GM19372 (cell line): ENCODE results near the gene CRELD2.

Experiments
- ATAC-seq: cut with Tn5 transposase; IDR thresholded peaks from one replicate; pipeline ENCODE4 v1.9.1; 2021; ENCODE audit warnings: mild to moderate bottlenecking, low read depth, moderate library complexity; ENCODE audit not compliant: unreplicated experiment

Gene CRELD2

DNA sequence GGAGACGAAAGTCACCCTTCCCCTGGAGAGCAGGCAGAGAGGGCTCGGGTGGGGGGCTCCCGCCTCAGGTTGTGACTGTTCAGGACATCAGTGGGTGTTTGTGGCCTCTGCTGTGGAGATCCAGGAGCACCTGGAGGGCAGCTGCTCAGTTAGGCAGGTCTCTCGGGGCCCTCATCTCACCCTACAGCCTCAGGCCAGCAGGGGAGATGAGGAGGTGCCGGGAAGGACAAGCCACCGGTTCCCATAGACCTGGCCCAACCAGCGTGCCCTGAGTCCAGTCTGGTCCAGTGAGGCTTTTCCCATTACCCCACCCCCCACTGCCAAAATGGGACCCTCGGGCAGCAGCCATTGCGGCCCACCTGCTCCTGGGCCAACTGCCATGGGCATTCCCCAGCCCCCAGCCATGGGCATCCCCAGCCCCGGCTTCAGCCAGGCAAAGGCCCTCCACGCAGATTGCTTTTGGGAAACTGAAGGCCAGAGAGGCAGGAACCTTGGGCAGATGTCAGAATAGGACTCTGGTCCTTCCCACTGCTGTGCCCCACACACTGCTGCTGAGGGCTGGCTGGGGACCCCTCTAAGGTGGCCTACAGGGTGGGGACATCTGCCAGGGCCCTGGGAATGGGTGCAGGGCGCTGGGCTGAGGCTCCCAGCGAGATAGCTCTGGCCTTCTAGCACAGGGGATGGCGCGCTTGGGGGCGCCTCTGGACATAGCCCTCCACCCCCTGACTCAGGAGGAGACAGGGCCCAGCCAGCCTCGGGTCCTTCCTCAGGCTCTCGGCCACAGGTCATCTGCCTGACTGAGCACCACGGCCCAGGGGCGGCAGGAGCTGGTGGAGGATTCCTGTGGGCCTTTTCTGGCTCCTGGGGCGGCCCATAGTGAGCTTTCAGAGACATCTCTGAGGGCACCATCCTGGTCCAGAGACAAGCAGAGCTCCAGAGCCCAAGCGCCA is 46.9 kb downstream of the CRELD2 start:
- no peak for ATAC-seq

DNA sequence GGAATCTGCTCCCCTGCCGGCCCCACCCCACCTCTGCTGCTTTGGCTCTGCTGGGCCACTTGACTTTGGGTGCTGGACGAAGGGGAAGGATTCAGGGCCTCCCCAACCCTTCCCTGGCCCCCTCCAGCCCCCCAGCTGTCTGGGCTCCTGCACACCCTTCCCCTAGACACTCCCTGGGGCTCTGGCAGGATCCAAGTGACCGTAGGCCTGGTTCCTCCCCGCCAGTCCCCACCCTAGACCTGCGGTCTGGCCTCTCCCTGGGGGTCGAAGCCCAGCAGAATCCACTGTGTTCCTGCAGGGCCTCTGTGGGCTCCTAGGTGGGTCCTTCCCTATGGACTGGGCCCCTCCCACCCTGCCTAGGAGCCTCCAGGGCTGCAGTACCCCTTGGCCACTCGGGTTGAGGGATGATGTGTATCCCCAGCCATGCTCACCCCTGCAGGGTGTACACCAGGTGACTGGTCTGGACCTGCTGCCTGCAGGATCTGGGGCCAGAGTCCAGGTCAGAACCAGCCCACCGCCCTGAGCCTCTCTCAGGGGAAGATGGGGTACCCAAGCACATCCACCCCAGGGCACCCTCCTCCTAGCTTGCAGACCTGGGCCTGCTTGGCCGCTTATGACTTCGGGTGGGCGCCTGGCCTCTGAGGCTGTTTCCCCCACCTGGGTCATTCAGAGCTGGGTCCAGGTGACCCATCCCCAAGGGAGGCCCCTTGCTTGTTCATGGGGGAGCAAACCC is 47.8 kb downstream of the CRELD2 start:
- no peak for ATAC-seq

DNA sequence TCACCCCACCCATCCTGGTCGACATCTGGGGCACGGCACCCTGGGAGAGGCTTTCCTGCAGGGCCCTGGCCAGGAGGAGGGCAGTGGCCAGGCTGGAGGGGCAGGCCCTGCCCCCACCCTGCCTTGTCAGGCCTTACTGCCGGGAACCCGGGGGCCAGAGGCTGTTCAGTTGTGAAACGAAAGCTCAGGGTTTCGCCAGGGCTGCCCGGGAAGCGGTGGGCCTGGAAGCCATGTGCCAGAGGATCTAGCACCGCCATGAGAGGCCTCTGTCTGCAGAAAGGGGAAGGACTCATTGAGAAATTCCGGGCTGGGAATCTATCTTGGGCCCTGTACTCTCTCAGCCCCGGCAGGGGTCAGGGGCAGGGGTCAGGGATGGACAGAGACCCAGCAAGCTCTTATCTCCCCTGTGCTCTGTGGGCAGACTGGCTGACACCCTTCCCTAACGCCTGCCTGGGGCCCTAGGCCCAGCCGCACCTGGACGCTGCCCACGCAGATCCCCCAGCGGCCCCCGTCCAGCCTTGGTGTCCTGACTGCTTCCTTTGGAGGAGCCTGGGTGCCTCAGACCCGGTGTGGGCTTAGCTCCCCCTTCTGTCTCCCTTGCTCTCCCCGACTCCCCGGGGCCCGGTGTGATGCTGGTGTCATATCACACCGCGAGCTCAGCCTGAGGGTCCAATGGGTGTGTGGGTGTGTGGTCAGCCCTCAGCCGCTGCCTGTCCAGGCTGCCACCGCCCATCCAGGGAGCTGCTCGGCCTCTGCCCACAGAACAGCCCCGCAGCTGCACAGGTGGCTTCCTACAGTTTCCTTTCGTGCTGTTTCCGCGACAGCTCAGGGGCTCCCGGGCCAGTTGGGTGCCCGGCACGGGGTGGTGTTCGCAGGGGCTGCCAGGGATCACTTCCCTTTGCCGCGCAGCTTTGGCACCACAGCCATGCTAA is 48.6 kb downstream of the CRELD2 start:
- ATAC-seq = no peak

DNA sequence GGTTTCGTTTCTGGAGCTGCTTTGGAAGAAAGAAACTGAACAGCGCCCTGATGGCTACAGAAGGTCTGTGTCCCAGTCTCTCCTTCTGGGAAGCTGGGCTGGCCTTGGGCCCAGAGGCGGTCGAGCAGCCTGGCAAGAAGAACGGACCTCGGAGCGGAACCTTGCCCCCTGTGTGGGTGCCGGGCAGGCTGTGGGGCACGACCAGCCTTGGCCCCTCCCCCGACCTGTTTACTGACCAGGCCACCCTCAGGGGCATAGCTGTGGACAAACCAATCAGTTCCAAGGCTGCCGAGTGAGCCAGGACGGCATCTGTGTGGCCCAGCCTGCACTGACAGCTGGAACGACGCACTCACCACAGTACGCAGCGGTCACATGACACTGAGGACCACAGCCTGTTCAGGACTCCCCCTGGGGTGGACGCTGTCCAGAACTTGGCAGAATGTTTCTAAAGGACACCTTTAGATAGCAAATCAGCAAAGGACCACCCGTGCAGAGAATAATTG is 49.3 kb downstream of the CRELD2 start:
- ATAC-seq = no peak

DNA sequence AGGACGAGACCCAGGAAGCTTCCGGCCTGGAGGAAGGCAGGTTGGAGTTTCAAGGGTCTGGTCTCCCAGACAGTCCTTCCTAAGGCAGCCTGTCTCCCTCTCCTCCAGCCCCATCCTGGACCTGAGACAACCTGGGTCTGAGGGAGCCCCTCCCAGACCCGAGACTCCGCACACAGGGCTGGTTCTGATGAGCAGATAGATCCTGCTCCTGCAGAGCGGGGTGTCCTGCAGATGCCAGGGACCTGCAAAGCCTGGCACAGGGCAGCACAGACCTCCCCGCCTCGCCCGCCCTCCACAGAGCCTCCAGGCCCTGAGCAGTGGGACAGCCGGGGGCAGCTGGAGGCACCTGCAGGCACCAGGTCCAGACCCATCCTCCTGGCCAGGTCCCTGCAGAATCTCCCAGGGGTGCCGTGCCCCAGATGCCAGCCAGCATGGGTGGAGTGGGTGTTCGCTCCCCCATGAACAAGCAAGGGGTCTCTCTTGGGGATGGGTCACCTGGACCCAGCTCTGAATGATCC is 49.9 kb downstream of the CRELD2 start:
- no peak for ATAC-seq

DNA sequence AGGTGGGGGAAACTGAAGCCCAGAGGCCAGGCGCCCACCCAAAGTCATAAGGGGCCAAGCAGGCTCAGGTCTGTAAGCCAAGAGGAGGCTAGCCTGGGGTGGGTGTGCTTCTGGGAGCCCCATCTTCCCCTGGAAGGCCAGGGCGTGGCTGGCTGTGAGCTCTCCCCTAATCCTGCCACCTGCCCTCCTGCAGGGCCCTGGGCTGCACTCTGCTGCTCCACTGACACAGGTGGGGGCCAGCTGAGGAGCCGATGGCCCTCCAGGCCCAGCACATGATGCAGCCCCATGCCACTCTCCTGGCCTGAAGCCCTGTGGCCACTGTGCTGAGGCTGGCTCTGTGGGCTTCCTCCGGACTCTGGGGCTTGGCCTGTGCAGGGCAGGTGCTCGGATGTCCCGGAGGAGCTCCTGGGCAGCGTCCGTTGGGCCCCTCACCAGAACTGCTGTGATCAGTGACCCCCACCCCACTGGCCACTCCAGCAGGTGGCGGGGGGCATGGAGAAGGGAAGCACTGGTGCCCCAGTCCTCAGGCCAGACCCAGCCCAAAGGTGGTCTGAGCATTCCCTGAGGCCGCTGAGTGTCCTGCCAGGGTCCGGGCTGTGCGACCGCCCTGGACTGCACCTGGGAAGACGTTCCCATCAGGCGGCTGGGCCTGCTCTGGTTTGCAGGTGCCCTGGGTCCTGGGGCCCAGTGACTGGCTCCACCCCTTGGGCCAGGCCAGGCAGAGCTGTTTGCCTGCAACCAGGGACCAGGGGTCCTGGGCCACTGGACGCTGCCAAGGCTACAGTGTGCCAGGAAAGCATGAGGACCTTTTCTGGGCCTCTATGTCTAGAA is 50.6 kb downstream of the CRELD2 start:
- no peak for ATAC-seq

DNA sequence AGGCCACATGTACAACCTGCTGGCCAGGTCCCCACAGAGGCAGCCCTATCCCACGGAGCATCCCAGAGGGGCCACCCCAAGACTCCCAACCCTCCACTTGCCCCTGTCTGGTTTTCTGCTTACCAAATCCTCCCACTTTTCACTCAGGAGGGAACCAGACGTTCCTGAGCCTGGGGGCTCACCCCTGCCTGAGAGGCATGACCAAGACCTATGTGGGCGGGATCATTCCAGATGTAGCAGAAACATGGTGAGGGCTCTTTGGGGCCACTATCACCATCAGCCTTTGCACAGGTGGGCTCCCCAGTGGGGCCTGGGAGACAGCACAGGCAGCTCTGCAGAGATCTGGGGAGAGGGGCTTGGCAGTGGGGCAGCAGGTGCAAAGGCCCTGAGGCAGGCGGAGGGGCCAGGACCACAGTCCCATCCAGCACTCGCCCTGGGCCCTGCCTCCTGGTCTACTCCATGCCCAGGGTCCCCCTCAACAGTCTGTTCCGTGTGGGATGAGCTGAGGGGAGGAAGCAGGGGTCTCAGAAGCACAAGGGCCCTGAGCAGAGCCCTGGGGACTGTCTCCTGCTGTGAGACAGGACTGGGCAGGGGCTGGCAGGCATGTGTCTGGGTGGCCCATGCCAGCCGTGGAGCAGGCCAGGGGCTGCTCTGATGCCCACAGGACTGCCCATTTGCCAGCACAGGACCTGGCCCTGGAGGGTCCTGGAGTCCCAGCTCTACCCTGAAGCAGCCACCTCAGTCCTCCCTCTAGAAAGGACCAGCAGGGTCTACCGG is 51.5 kb downstream of the CRELD2 start:
- ATAC-seq = no peak

DNA sequence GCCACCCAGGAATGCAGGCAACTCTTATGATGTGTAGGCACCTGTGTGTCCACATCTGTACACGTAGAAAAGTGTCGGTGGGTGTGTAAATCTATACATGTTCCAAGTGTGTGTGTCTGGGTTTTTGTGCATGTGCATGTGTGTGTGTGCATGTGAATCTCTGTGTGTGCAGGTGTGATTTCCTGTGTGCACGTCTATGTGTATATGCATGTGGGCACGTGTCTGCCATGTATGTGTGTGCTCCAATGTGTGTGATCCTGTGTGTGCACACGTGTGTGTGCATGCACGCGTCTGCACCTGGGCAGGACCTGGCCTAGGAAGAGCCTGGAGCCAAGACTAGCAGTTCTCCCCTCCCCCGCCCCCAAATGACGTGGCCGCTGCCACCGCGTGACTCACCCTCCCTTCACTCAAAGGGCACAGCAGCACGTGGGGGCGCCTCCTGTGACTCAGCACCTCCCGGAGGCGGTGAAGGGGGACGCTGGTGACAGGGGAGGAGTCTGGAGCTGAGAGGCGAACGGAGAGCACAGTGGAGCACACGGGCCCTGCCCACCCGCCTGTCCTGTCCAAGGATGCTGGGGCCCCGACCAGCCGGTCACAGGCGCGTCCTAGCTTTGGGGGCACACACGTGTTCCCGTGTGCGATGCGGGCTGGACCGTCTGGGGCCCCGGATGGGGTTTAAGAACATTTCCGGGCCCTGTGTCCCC is 52.2 kb downstream of the CRELD2 start:
- peak; percentile 71 for ATAC-seq

DNA sequence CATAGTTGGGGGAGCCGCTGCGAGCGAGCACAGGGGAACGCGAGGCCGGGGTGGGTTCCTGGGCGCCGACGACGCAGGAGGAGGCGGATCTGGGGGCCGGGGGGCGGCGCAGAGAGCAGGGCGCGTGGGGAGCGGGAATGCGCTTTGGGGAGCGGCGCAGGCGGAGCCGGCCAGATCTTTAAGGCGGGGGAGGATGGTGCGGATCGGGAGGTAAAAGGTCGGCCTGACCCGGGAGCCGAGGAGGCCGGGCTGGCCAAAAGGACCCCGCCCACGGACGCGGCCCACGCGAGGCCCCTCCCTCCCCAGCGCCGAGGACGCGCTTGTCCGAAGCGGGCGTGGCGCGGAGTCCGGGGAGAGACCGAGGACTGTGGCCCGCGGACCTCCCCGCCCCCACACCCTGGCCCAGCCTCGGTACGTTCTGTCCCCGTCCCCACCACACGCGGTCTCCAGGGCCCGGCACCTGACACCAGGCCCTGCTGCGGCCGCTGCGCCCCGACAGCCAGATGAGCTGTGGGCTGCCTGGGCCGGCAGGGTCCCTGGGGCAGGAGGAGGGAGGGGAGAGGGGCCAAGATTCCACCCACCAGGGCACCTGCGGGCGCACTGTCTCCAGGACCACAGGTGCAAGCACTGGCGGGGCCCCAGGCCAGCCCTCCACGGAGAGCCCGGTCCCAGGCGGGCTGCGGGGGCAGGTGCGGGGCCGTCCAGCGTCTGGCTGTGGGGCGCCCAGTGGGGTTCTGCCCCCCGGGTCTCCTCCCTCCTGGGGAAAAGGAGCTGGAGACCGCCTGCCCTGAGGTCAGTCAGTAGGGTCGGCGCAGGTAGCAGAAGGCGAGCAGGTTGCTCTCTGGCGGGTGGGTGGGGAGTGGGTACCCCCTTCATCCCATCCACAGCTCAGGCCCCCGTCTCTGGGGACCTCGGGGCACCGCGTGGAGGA is 53.1 kb downstream of the CRELD2 start:
- ATAC-seq = peak; percentile 33

DNA sequence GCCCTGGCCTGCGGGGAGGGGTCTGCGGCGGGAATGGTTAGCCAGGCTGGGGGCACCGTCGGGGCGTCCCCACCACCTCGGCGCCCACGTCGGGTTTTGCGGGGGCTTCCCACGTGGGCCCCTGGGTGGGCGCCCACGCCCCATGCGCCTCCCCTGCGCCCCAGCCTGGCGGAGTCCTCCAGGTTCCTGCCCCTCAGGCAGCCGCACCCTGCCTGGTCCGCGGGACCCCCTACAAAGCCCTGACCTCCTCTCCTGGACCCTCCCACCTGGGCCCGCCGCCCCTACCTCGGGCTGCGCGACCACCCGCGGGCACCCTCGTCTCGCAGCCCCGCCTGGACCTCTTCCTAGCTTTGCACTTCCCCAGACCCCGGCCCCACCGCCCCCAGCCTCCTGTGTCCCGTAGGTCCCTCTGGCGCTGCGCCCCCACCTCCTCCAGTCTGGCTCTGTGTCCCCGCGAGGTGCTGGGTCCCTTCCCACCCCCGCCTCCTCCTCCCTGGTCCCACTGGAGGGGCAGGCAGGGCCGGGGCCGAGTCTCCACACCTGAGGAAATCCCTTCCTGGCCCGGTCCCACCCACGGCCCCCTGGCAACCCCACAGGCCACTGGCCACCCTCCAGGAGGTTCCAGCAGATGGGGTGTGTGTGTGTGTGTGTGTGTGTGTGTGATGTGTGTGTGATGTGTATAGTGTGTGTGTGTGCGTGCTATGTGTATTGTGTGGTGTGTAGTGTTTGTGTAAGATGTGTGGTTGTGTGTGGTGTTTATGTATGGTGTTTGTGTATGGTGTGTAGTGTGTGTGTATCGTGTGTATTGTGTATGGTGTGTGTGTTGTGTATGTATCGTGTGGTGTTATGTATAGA is 54.0 kb downstream of the CRELD2 start:
- ATAC-seq = no peak

DNA sequence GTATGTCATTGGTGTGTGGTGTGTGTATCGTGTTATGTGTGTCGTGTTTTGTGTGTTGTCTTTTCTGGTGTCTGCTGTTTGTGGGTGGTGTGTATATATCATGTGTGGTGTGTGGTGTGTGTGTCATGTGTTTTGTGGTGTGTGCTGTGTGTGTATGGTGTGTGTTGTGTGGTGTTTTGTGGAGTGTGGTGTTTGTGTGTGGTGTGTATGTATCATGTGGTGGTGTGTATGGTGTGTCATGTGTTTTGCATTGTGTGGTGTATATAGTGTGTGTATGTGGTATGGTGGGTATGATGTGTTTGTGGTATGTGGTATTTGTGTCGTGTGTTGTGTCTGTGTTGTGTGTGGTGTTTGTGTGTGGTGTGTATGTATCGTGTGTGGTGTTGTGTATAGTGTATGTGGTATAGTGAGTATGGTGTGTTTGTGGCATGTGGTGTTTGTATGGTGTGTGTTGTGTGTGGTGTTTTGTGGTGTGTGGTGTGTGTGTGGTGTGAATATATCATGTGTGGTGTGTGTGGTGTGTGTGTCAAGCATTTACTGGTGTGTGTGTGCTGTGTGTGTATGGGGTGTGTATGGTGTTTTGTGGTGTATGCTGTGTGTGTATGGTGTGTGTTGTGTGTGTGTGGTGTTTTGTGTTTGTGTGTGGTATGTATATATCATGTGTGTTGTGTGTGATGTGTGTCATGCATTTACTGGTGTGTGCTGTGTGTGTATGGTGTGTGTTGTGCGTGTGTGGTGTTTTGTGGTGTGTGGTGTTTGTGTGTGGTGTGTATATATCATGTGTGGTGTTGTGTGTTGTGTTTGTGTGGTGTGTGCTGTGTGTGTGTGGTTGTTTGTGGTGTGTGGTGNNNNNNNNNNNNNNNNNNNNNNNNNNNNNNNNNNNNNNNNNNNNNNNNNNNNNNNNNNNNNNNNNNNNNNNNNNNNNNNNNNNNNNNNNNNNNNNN is 54.9 kb downstream of the CRELD2 start:
- ATAC-seq = no peak

DNA sequence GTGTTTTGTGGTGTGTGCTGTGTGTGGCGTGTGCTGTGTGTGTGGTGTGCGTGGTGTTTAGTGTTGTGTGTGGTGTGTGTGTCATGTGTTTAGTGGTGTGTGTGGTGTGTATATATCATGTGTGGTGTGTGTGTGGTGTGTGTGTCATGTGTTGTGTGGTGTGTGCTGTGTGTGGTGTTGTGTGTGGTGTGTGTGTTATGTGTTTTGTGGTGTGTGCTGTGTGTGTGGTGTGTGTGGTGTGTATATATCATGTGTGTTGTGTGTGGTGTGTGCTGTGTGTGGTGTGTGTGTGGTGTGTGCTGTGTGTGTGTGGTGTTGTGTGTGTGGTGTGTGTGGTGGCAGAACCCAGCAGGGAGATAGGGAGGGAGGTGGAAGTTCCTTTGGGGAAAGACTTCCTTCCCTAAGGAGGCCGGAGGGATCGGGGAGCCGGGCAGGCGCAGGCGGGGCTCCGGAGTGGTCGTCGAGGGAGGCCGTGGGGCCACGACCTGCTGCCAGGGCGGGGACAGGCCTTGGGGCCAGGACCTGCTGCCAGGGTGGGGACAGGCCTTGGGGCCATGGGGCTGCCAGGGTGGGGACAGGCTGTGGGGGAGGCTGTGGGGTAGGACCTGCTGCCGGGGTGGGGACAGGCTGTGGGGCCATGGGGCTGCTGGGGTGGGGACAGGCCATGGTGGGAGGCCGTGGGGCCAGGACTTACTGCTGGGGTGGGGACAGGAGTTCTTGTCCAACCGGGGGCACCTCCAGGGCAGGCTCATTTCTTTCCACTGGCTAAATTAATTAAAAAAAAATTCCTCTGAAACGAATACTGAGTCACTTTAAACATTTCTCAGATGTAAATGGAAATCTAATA is 57.3 kb downstream of the CRELD2 start:
- ATAC-seq = peak; percentile 37

DNA sequence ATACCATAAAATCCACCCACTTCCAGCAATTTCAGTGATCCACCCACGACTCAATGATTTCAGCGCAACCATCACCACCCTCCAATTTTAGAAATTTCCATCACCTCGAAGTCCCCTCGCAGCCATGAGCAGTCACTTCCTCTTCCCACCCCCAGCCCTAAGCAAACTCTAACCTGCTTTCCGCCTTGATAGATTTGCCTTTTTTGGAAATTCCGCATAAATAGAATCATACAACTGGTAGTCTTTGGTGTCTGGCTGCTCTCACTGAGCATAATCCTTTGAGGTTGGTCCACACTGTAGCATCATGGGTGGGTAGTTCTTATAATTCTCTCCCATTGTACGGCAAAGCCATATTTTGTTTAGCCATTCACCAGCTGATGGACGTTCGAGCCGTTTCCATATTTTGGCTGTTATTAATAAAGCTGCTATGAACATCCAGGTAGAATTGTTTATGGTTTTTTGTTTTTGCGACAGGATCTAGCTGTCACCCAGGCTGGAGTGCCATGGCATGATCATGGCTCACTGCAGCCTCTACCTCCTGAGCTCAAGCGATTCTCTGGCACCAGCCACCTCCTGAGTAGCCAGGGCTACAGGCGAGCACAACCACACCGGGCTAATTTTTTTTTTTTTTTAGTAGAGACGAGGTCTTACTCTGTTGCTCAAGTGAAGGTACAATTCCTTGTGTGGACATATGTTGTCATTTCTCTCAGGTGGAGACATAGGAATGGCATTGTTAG is 58.2 kb downstream of the CRELD2 start:
- peak; percentile 41 for ATAC-seq
